GM12892 (cell line): ENCODE measurements around the gene FAM25C.
"Not testable (repeated sequence)": the region's sequence is repeated elsewhere in the genome, so short reads cannot be mapped to it uniquely, and the experiment has no call there.

Experiments
- POLR2A ChIP-seq: IDR thresholded peaks from 2 replicates; pipeline ENCODE4 v1.6.1; 2011; ENCODE audit warnings: low read depth, low read length, control low read depth
- POLR2AphosphoS5 ChIP-seq: IDR thresholded peaks from 2 replicates; pipeline ENCODE4 v1.6.1; 2011; ENCODE audit warnings: low read depth, low read length, control low read depth
- TAF1 ChIP-seq: IDR thresholded peaks from 2 replicates; pipeline ENCODE4 v1.6.1; 2011; ENCODE audit warnings: low read depth, mild to moderate bottlenecking, control low read depth, low read length, borderline replicate concordance

DNA sequence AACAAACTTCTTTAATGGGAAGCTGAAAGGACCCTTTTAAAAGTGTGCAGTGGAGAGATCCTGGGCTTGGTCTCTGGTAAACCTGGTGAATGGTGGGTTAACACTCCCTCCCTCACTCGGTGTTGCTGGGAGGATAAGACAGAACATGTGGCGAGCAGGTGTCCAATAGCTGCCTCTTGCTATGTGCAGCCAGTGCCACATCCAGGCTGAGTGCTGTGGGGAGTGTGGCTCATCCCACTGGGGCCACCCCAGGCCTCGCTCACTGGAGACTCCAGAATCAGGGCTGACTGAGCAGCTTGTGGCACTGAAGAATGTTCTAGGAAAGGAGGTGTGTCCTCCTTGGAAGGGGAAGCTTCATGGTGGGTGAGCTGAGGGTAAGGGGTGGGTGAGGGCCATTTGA lies 29.5 kb downstream of the FAM25C start:
- TF ChIP-seq POLR2AphosphoS5, POLR2A, TAF1: not testable (repeated sequence)
